ENCODE data around the gene RHBDD1.

Gene RHBDD1

DNA sequence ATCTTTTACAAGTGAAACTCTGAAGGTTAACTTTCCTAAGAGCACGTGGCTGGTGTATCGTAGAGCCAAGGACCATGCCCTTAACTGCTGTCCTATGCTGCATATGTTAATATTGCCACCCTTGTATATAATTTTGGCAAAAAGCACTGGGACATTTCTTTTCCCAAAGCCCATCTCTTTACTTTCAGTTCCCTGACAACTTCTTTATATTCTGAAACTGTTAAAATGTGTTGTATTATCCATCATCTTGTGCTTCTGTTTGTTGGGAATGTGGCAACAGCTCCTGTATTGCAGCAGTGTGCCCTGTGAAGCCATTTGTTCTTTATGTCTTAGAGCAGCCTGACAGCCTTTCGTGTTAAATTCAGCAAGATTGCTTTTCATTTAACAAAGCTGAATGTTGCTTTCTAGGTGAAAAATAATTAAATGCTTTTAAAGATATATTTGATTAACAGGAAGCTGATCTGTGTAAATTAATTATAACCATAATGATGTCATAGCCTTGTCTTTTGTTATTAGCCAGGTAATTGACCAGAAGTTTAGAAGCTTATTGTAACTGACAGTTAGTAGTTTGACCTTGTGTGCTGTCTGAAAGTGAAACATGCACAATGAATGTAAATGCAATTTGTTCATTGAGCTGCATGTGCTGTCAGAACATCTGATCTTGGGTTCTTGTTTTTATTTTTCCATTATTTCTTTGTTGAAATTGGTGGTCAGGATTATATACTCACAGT lies 9.7 kb downstream of the RHBDD1 start:
- no peak for DNase-seq (ENCODE audit: low spot score)

DNA sequence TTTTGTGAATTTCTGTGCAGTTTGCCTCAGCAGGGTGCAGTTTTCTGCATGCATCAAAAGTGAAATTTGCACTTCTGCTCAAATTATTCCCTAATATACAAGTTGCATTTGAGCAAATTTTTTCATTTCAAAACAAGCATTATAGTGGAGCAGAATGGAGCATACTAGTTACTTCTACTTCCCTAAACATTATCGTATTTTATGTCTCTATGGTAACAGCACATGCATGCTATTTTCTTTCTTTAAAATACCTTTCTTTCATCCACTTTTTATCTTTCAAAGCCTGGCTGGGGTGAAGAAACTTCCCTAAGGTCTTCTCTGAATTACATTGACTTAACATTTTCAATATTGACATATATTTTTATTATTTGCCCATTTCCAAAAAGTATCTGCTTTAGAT lies 11.2 kb downstream of the RHBDD1 start:
- DNase-seq (ENCODE audit: low spot score): no peak

DNA sequence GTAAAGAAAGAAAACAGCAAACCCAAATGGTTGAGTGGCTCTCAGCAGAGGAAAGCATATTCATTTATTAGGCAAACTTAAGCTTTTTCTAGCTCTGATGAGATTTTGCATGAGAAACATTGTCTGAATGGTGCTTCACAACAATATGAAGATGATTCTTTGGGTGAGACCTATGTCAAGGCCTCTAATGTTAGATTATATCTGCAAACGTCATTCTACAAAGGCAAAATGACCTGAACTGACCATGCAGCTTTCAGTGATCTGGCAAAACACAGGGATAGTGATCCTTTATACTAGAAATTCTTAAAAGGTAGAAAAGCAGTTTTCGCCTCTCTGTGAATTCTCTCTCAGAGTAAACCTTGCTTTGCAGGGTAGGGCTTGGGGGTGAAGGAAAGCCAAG lies 11.7 kb downstream of the RHBDD1 start:
- DNase-seq (ENCODE audit: low spot score): no peak

DNA sequence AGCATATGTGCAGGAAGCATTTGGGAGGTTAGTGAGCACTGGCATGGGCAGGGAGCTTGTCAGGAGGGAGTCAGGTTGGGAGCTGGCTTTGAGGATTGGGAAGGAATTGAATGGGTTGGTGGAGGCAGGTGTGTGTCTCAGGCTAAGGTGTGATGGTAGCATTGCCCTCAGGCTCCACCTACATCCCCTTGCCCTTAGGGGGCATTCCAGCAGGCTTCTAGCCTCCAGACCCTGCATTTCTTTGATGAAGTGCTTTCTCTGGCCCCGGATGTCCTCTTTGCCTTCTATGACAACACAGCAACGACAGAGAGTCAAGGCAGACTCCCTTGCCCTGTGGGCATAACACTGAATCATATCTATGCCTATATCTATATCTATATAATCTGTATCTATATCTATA lies 13.5 kb downstream of the RHBDD1 start:
- no peak for DNase-seq (ENCODE audit: low spot score)

DNA sequence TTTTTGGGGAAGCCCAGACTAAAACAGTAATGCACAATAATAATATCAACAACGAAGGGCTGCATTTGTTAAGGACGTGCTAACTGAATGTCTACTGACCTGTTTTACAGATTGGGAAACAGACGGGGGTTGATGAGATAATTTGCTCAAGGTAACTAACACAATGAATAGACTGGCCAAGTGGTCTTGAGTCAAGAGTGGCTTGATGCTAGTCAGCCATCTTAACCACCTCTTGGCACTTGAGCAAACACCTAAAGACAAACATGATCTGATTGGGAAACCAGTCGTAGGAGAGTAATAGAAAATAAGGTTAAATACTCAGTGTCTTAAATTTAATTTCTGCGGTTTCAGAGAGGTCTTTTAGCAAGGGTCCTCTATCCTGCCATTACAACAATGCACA lies 14.2 kb downstream of the RHBDD1 start:
- no peak for DNase-seq (ENCODE audit: low spot score)

DNA sequence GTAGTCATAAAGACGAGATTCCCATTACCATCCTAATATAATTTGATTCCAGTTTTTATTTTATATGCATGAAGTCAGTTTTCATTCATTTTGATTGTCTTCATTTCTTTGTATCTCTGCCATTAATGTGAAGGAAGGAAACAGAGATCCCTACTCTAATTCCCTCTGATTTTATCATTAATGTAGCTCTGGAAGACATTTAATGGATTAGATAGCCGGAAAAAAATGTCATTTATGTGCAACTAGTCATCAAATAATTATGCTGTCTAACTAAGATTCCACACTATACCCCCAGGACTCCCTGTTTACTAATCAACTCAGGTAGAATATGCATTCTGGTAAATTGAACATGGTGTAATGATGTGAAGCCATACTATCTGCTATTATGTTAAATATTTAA lies 19.9 kb downstream of the RHBDD1 start:
- DNase-seq (ENCODE audit: low spot score): no peak

DNA sequence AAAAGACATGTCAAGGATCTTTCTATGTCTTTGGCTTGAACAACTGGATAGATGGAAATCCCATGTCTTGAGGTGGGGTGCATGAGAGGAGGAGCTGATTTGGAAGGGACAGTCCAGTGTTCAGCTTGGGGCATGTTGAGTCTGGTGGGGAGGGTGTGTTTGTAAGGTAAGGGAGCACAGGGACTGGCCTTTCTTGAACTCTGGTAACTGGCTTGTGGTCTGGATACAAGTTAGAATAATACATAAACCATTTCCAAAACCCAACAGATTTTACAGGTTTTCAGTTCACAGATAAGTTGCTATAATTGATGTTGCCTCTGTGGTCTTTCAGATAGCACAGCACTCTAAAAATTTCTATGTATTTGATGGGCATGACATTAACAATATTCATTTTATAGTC lies 24.2 kb downstream of the RHBDD1 start:
- DNase-seq (ENCODE audit: low spot score): no peak

DNA sequence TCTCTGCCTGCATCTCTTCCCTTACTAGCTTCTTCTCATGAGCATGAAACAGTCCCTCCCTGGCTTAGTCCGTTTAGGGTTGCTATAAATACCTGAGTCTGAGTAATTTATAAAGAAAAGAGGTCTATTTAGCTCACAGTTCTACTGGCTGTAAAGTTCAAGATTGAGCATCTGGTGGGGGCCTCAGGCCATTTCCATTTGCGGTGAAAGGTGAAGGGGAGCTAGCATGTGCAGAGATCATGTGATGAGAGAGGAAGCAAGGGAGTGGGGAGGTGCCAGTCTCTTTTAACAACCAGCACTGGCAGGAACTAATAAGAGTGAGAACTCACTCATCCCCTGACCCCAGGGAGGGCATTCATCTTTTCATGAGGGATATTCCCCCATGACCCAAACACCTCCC lies 26.8 kb downstream of the RHBDD1 start:
- no peak for DNase-seq (ENCODE audit: low spot score)

DNA sequence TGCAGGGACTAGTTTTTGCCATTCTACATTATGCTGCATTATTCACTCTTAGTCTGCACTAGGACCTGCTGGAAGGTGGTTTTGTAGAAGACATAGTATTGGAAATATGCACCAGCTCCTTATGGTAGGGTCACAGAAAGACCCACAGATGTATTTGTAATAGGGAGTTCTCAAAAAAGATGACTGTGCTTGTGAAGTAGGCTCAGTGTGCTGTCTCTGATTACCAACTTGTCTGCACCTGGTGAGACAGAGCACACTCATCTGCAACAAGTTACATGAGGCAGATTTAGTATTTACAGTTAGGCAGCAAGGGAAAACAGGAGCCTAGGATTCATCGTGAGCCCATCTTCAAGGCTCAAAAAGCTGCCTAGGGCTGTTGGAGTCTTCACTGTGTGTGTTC lies 29.4 kb downstream of the RHBDD1 start:
- DNase-seq (ENCODE audit: low spot score): no peak

DNA sequence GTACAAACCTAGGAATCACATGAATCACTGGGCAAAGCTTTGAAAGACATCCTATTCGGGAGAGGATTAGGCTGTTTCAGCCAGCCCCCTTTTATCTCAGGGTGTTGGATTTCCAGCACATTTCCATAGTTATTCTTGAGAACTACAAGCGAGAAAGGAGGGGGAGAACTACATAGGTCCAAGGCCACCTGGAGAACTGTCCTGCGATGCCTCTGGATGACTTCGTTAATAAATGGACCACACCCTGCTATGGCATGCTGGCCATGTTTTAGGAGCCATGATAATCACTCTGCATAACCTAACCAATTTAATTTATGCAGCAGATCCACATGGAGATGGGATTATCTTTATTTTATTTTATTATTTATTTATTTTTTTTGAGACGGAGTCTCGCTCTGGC lies 29.9 kb downstream of the RHBDD1 start:
- no peak for DNase-seq (ENCODE audit: low spot score)

DNA sequence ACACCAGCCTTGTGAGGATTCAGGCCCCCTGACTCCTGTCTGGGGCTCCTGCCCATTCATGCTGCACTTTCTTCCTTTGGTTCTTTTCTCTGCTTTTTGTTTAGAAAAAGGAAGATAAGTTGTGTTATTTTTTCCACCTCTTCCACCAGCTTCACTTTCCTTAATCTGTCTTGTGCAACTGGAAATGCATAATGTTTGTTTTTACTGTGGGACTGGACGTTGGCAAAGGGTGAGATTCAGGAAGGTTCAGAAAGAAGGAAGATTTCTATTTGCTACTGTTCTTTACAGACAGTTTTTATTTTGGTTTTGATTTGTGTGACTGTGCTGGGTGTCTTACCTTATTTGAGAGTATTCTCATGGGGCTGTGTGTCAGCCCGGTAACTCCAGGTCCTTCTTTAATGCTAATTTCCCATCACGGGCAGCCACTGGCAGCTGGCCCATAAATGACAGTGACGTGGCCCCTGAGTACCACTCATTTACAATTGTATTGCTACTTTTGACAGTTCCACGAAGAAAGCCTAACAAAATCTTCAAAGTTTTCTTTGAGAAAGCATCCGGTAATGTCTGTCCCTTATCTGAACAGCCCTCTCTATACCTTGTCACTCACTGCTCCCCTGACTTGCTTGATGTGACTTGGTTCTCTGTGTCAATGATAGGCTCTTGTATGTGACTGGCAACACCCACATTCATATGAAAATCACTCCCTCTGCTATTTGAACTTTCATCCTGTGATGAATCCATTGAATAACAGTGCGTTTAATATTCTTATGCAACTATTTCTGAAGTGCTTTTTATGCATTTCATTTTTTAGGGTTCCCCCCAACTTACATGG lies 32.7 kb downstream of the RHBDD1 start:
- DNase-seq (ENCODE audit: low spot score): no peak

DNA sequence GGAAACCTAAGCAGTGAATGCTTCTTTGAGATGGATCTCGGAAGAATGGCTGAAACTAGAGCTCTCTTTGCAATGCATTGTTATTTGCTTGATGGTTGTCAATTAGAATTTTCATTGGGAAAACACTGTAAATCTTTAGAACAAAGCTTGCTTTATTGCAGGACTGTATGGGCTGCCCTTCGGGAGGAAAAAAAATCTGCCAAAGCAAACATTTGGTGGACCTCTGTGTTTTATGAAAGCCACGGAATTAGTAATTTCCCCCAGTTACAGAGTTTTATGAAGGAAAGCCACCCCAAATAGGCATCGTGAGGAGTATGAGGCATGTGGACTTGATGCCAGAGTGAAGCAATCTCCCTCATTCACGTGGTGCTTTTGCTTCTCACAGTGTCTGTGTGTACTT lies 33.5 kb downstream of the RHBDD1 start:
- no peak for DNase-seq (ENCODE audit: low spot score)

DNA sequence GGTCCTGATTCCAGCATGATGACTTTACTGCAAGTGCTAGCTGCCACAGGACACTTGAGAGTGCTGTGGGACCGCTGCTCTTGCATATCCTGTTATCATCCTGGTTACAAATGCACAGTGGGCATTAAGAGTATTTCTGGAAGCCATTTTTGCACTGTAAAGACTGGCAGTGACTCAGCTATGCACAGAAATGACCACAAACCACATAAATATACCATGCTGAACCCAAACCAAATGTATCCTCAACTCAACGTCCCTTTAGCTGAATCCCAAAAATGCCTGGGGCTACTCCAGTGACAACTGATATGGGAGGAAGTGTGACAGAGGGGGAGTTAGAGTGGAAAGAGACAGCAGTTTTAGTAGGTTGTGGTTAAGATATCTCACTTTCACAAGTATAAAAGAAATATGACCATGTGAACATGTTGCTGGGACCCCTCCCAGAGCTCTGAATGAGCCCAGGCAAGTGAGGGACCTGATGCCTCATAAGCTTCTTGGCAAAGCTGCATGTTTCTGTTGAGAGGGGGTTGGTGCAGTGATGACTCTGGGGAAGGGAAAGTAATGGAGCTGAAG lies 37.3 kb downstream of the RHBDD1 start:
- no peak for DNase-seq (ENCODE audit: low spot score)

DNA sequence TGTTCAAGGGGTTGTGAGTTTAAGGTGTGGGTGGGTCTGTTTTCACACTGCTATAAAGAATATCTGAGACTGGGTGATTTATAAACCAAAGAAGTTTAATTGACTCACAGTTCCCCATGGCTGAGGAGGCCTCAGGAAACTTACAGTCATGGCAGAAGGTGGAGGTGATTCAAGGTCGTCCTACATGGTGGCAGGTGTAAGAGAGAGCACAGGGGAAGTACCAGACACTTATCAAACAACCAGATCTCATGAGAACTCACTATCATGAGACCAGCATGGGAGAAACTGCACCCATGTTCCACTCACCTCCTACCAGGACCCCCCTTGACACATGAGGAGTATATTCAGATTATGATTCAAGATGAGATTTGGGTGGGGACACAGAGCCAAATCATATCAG lies 38.0 kb downstream of the RHBDD1 start:
- DNase-seq (ENCODE audit: low spot score): no peak

DNA sequence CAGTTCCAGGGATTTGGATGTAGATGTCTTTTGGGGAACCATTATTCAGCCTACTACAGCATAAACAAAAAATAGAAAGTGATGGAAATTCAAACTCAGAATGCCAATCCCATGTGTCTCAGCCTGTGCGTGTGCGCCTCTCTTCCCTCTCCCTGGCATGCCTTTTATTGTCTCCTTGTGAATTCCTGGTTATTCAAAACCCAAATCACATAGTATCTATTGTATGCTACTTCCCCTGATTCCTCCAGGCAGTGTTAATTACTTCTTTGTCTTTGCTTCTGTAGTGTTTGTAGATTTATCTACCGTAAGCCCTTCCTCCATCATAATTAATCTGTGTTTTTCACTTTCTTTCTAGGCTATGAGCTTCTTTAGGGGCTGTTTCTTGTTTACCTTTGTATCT lies 38.9 kb downstream of the RHBDD1 start:
- DNase-seq (ENCODE audit: low spot score): no peak

DNA sequence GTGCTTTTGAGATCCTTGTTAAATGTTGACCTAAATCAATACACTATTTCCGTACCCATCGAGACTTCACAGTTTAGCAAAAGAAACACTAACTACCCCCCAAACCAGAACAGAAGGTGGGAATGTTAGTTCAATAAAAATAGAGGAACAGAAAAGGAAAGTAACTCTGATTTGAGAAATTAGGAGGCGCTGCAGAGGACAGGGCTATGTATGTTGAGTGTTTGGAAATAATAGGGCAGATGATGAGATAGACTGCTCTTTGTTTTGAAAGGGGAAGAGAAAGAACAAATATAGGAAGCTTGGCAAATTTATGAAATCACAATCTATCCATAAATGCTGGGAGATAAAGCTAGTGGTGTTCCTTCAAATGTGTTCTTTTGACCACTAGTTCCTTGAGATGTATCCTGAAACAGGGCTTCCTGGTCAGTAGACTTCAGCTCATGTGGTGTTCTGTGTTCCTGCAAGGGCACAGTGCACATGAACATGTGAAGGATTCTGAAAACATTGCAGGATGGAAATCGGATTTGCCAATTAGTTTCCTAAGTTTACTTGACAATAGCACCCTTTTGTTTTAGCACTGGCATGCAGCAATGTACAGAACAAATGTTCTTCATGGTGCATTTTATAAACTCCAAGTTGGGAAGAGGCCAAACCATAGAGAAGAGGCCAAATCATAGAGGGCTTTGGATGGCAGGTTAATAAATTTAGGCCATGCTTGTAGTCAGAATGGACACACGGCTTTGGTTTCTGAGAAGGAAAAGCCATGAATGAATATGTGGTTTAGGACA lies 39.8 kb downstream of the RHBDD1 start:
- no peak for DNase-seq (ENCODE audit: low spot score)

DNA sequence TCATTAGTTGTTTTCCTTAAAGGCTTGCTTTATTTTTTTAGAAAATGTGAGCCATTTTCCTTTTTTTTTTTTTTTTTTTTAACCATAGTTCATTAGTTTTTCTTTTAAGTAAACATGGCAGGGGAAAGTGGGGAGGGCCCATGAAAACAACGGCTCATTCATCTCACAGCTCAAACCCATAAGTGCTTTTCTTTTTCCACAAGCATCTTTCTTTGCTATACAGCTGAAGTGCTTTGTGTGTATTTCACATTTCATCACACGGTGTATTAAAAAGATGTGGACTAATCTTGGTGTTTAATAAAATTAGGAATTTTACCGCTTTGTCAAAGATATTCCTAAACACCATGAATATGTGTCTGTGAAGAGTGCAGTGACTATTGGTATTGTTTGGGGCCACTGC lies 41.6 kb downstream of the RHBDD1 start:
- no peak for DNase-seq (ENCODE audit: low spot score)

DNA sequence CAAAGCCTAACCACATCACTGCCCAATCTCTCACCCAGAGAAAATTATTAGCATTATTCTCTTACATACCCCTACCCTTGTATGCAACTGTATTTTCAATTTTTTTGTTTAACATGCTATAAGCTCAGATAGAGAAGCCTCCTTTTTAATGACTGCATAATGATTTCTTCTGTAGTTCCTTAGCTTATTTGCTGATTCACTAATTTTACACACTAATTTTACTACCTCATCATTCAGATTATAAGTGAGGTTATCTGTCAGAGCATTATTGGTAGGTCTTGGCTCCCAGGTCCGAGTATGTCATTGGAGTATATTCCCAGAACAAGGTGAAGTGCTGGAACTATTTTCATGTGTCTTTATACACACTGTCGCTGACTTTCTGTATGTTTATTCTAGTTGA lies 45.4 kb downstream of the RHBDD1 start:
- DNase-seq (ENCODE audit: low spot score): no peak

DNA sequence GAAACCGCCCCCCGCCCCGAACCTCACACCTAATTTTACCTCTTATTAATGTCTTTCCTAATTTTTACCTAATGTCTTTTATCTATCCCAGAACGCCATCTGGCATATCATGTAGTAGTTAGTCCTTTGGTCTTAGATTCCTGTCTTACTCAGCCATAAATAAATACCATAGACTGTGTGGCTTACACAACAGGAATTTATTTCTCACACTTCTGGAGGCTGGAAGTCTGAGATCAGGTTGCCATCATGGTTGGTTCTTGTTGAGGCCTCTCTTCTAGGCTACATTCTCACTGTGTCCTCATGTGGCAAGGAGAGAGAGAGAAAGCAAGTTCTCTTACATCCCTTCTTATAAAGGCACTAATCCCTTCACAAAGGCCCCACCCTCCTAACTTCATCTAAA lies 46.8 kb downstream of the RHBDD1 start:
- DNase-seq (ENCODE audit: low spot score): no peak

DNA sequence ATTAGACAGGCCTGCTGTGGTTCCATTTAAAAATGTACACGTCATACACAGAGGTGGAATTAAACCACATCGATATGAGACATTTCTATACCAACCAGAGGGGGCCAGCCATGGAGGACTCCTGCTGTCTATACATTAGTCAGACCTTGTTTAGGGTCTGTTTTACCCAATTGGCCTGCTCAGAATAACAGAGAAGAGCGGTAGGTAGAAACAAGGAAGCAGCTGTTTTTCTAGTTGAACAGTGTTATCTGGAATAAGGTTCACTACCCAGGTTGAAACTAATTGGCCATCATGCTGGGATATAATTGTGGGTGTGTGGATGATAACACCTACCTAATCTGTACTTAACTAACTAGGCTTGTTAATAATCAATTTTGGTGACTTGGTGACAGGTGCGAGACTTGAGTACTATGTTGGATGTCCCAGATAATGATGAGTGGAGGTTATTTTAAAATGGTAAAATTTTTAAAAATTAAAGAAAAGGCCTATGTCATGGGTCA lies 47.5 kb downstream of the RHBDD1 start:
- no peak for DNase-seq (ENCODE audit: low spot score)

DNA sequence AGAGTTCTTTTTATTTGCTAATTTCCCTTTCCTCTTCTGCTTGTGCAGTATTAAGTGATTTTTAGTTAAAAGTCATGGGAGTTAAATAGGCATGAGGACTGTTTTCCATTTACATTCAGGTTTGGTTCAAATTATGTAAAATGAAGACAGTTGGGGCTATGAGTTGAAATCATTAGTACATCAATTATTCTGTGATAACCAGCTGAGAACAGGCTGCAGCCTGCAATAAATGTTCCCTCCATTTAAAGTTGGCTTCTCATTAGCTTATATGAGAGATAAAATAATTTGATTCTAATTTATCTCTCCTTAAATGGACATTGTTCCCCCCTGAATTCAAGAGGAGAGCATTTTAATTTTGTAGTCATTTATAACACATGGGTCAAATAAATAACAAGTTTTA lies 48.3 kb downstream of the RHBDD1 start:
- no peak for DNase-seq (ENCODE audit: low spot score)

DNA sequence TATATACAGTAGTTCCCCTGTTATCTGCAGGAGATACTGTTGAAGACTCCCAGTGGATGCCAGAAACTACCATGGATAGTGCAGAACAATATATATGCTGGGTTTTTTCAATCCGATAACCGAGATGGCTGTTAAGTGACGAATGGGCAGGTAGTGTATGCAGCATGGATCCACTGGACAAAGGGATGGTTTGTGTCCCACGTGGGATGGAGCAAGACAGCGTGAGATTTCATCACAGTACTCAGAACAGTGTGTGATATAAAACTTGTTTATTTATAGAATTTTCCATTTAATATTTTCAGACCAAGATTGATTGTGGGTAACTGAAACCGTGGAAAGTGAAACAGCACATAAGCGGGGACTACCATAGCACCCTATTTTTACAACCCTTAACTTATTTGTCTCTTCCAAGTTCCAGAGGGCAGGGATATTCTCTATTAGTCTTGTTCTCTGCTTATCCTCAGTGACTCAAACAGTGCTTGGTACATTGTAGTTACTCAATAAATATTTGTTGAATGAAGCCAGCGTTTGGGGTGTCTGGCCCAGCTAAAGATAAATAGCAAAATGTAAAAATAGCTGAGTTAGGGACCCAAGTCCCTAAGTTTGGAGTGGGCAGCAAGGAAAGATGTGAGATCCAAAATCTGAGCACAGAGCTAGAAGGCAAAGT lies 50.0 kb downstream of the RHBDD1 start:
- no peak for DNase-seq (ENCODE audit: low spot score)
